Measurements from ENCODE around the gene CLSTN2.

DNA sequence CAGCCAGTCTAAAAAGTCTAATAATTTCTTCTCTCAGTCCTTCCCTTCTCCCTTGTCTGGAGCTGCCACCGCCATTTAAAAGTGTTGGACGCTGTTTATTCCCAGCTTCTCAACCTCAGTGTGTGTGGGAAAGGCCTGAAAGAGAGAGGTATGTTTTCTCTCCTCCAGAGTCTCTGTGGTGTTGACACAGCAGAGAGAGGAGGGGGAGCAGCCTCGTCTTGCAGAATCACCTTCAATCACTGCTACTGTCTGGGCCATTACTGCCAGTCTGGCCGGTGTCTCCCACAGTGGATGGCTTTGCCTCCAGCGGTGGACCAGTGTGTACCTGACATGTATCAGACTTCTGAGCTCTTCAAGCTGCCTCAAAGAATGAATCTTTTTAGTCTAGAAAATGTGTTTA is 641.5 kb downstream of the CLSTN2 start:
- TF ChIP-seq, protein P1, sequence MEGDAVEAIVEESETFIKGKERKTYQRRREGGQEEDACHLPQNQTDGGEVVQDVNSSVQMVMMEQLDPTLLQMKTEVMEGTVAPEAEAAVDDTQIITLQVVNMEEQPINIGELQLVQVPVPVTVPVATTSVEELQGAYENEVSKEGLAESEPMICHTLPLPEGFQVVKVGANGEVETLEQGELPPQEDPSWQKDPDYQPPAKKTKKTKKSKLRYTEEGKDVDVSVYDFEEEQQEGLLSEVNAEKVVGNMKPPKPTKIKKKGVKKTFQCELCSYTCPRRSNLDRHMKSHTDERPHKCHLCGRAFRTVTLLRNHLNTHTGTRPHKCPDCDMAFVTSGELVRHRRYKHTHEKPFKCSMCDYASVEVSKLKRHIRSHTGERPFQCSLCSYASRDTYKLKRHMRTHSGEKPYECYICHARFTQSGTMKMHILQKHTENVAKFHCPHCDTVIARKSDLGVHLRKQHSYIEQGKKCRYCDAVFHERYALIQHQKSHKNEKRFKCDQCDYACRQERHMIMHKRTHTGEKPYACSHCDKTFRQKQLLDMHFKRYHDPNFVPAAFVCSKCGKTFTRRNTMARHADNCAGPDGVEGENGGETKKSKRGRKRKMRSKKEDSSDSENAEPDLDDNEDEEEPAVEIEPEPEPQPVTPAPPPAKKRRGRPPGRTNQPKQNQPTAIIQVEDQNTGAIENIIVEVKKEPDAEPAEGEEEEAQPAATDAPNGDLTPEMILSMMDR (IDR thresholded peaks at IDR 0.05): no peak
- no peak for TF ChIP-seq POLR2A (IDR thresholded peaks at IDR 0.05)
- no peak for TF ChIP-seq POLR2AphosphoS5 (IDR thresholded peaks at IDR 0.05; ENCODE audit: insufficient read depth in 1 of 2, low read depth in 1 of 2)

Measured in vagina (tissue), 2 donors.